K562 (cell line): ENCODE data around the gene HOTAIR. TPM values are rescaled to one million over a fixed set of nuclear protein-coding genes. Genes with fewer than 3 reads are reported as not detected.

ENCODE experiments used
- ATAC-seq: fragments of 200-7000 bp; cut with Tn5 transposase; 3 replicates; pipeline ENCODE4 v1.9.1; 2020; ENCODE audit warnings: moderate library complexity
- BruUV-seq: library from RNA; stranded (reverse); fragments of 400-500 nt; replicated peaks from 2 replicates; lab custom pipeline; 2021; lab: Mats Ljungman, UMichigan
- CTCF ChIA-PET: fragments of 300-600 bp; formaldehyde crosslinking; extraction: SDS; loops from one replicate; lab custom pipeline; 2021; ENCODE audit warnings: low intra/inter-chr PET ratio; lab: Yijun Ruan, JAX
- POLR2A ChIA-PET: fragments of 300-600, 350-650 bp; sonication (Branson Sonifier 250); formaldehyde crosslinking; extraction: SDS; loops from one replicate; lab custom pipeline; 2021; ENCODE audit warnings: antibody characterized with exemption, inconsistent platforms; lab: Yijun Ruan, JAX
- DNase-seq, 4 experiments: peaks; one replicate each; pipeline versions ENCODE4 v3.0.0 to v3.0.0-alpha.2; 2011 to 2018; ENCODE audit warnings: low spot score in 3 of 4, mixed read lengths in 3 of 4; ENCODE audit errors: extremely low read depth in 1 of 4
- FAIRE-seq: peaks from 2 replicates; lab custom pipeline; 2011; peaks lifted over from hg19 to GRCh38; lab: Jason Lieb, UNC
- H2AFZ ChIP-seq: 2 replicates; pipeline ENCODE4 v1.6.0; 2011; ENCODE audit warnings: low read depth, low read length, control low read depth, inconsistent platforms
- H3K27ac ChIP-seq: fragments of 200-600 bp; 3 replicates; pipeline ENCODE4 v1.8.0; 2011; ENCODE audit warnings: low read depth, mild to moderate bottlenecking, control low read depth, inconsistent platforms, low read length, moderate library complexity, mixed read lengths; ENCODE audit errors: extremely low read depth
- H3K27me3 ChIP-seq, 2 experiments: fragments of 300-600 bp in 1 of 2; 2 replicates in 1 of 2; 3 replicates in 1 of 2; pipeline versions ENCODE4 v1.6.0 to v1.8.0; 2011; ENCODE audit warnings: inconsistent platforms in 2 of 2, low read length in 2 of 2, mild to moderate bottlenecking in 1 of 2, mixed read lengths in 1 of 2, moderate library complexity in 1 of 2; ENCODE audit not compliant: control insufficient read depth in 2 of 2, insufficient read depth in 2 of 2
- H3K36me3 ChIP-seq: fragments of 300-600 bp; 3 replicates; pipeline ENCODE4 v1.8.0; 2011; ENCODE audit warnings: mild to moderate bottlenecking, low read length, inconsistent platforms; ENCODE audit not compliant: control insufficient read depth, insufficient read depth
- H3K4me1 ChIP-seq, 2 experiments: fragments of 200-600 bp in 1 of 2; replicated peaks in 1 of 2; 2 replicates in 1 of 2; 3 replicates in 1 of 2; pipeline versions ENCODE4 v1.5.1 to v1.8.0; 2011; ENCODE audit warnings: inconsistent platforms in 2 of 2, low read length in 2 of 2, mild to moderate bottlenecking in 1 of 2, mixed read lengths in 1 of 2, moderate library complexity in 1 of 2; ENCODE audit not compliant: control insufficient read depth in 2 of 2, insufficient read depth in 2 of 2
- H3K4me2 ChIP-seq: 2 replicates; pipeline ENCODE4 v1.6.1; 2011; ENCODE audit warnings: low read length, control low read depth, inconsistent platforms, mixed read lengths; ENCODE audit not compliant: insufficient read depth
- H3K4me3 ChIP-seq: fragments of 200-600 bp; sonication (generic), shearing (Covaris generic); 2 replicates; pipeline ENCODE4 v1.5.1; 2016; ENCODE audit warnings: control low read depth, inconsistent platforms
- H3K79me2 ChIP-seq: fragments of 200-600 bp; 3 replicates; pipeline ENCODE4 v1.8.0; 2011; ENCODE audit warnings: low read length, inconsistent platforms; ENCODE audit not compliant: control insufficient read depth, insufficient read depth
- H3K9ac ChIP-seq, 2 experiments: 2 replicates each; pipeline versions ENCODE4 v1.6.0 to v1.6.1; 2011; ENCODE audit warnings: low read depth in 2 of 2, low read length in 2 of 2, control low read depth in 1 of 2, inconsistent platforms in 1 of 2, mild to moderate bottlenecking in 1 of 2, mixed read lengths in 1 of 2; ENCODE audit not compliant: insufficient read depth in 1 of 2
- H3K9me1 ChIP-seq: one replicate; pipeline ENCODE4 v1.6.0; 2011; ENCODE audit warnings: inconsistent platforms, mild to moderate bottlenecking, low read length, moderate library complexity; ENCODE audit not compliant: control insufficient read depth, insufficient read depth
- H3K9me3 ChIP-seq: replicated peaks from 2 replicates; pipeline ENCODE4 v1.5.1; 2011; ENCODE audit warnings: low read depth, low read length, inconsistent platforms; ENCODE audit not compliant: control insufficient read depth, insufficient read depth
- H4K20me1 ChIP-seq: replicated peaks from 2 replicates; pipeline ENCODE4 v1.6.1; 2011; ENCODE audit warnings: low read length, inconsistent platforms, mixed read lengths; ENCODE audit not compliant: control insufficient read depth, insufficient read depth
- CREM ChIP-seq: IDR thresholded peaks from 2 replicates; pipeline ENCODE4 v1.6.1; 2014; ENCODE audit warnings: antibody characterized with exemption, low read depth
- ELF2 ChIP-seq: fragments of 250-450 bp; sonication (Bioruptor Pico); IDR thresholded peaks from 2 replicates; pipeline ENCODE4 v1.5.0; 2021; ENCODE audit warnings: mild to moderate bottlenecking
- MAFF ChIP-seq: IDR thresholded peaks from 2 replicates; pipeline ENCODE4 v1.6.1; 2012; ENCODE audit warnings: low read length, improper control_type of control experiment
- MTF1 ChIP-seq: fragments of 250-450 bp; sonication (Bioruptor Pico); IDR thresholded peaks from 2 replicates; pipeline ENCODE4 v1.9.0; 2021; ENCODE audit warnings: moderate library complexity, mild to moderate bottlenecking, inconsistent platforms, borderline replicate concordance
- RBFOX2 ChIP-seq: fragments of 200-400 bp; formaldehyde crosslinking; IDR thresholded peaks from 2 replicates; pipeline ENCODE4 v1.6.1; 2017; ENCODE audit warnings: low read depth, mild to moderate bottlenecking, low read length, moderate library complexity
- SMC3 ChIP-seq: conservative IDR thresholded peaks from 2 replicates; pipeline ENCODE4 v1.6.1; 2011; ENCODE audit warnings: low read depth, low read length, improper control_type of control experiment; ENCODE audit not compliant: insufficient read depth
- TBL1XR1 ChIP-seq, 2 experiments: IDR thresholded peaks; 2 replicates each; pipeline ENCODE4 v1.6.1; 2012; ENCODE audit warnings: improper control_type of control experiment in 2 of 2, low read length in 2 of 2, mild to moderate bottlenecking in 1 of 2
- WGBS: fragments of 100-300 bp; shearing (Covaris generic); methylation state at CpG from one replicate; pipeline ENCODE4 v1.1.6; 2016; ENCODE audit warnings: low coverage, mixed read lengths; ENCODE audit not compliant: insufficient coverage; ENCODE audit errors: missing lambda C conversion rate; 5-methylcytosine and 5-hydroxymethylcytosine counted together
- in situ Hi-C: fragments of 300-500 bp; cut with MboI; formaldehyde crosslinking; loops from 4 replicates; pipeline ENCODE4 v1.15.0; 2018; ENCODE audit warnings: inconsistent platforms, mixed read lengths
- intact Hi-C: fragments of 100-400 bp; cut with micrococcal nuclease; formaldehyde crosslinking; loops from 2 replicates; pipeline ENCODE4 v1.14.2; 2022
- polyA plus RNA-seq, 8 experiments: library from polyadenylated mRNA; depleted of rRNA in 4 of 8; stranded (reverse) in 5 of 8; unstranded in 3 of 8; fragments of >200 nt; fragmentation: Nextera tagmentation in 2 of 8; fragmentation: Illumina TruSeq in 1 of 8; extraction: Ambion mirVana in 2 of 8; extraction: Trizol in 1 of 8; gene quantifications; 2 replicates each; pipeline versions ENCODE4 v1.2.1 to v1.2.3, GENCODE V29; 2011 to 2014; ENCODE audit warnings: inconsistent platforms in 1 of 8, missing spikeins in 1 of 8
- total RNA-seq, 7 experiments: library from RNA; depleted of rRNA in 6 of 7; stranded (reverse); fragments of >200 nt in 6 of 7; fragmentation: Illumina TruSeq in 2 of 7; extraction: Trizol in 2 of 7; gene quantifications; 2 replicates each; pipeline versions ENCODE4 v1.2.1 to v1.2.3, GENCODE V29; 2011 to 2021; ENCODE audit warnings: low replicate concordance in 1 of 7
- TF ChIP-seq, protein P1 (sequence below), 2 experiments: fragments of 450-650 bp; formaldehyde crosslinking in 1 of 2; IDR thresholded peaks; 2 replicates each; pipeline versions ENCODE4 v1.4.0 to v1.6.1; 2014 to 2020; ENCODE audit warnings: mild to moderate bottlenecking in 2 of 2, borderline replicate concordance in 1 of 2, low read depth in 1 of 2

Gene HOTAIR
- total and polyA plus RNA-seq, 9 of the 15 experiments (the other 6 are each of a cell fraction or from before 2014, with no cell fraction given): 0.04 TPM; not detected in 8

DNA sequence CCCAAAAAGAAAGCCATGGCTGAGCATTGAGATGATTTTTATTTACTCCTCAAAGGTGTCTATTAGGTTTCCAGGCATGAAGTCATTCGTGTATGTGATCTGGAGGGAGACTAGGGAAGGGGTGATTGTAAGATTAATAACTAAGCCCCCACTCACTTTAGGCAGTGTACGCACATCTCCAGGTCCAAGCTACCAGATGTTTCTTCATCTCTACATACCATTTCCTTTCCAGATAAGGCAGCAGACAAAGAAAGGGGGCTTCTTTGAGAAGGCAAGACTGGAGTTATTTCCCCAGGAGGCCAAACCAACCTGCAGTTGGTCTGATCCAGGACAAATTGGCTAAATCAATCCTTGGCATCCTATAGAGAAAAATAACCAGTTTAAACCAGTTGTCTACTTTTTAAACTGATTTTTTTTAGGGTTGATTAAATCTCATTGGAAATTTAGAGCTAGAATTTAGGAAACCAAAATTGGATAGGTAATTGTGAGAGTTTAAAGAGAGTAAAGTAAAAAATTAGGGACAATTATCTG lies 32.2 kb downstream of the HOTAIR start:
- DNase-seq: no peak
- peaks cover 0 to 29% of the 10 kb centered on the region in 2 experiments; a peak in 2 of 5 replicates for H3K4me1 ChIP-seq
- ChIA-PET CTCF (no interaction called here), POLR2A (no interaction called here)
- intact Hi-C loops: no loop called here
- in situ Hi-C loops: no loop called here
- H2AFZ ChIP-seq: no peak overlapping the region
- peaks cover 23 to 52% of the 10 kb centered on the region in 2 experiments for H3K27me3 ChIP-seq
- no peak overlapping the region for H3K4me2 ChIP-seq
- H3K79me2 ChIP-seq: no peaks in the 10 kb centered on the region
- TF ChIP-seq SMC3: no peak
- TF ChIP-seq CREM: no peak
- no peak for TF ChIP-seq RBFOX2
- no peak for TF ChIP-seq MTF1 (CRISPR knock-in tag)
- no peak for TF ChIP-seq TBL1XR1 (IDR thresholded peaks at IDR 0.05; ENCODE audit: low read length in 2 of 2)
- TF ChIP-seq MAFF: no peak
- TF ChIP-seq, protein P1, sequence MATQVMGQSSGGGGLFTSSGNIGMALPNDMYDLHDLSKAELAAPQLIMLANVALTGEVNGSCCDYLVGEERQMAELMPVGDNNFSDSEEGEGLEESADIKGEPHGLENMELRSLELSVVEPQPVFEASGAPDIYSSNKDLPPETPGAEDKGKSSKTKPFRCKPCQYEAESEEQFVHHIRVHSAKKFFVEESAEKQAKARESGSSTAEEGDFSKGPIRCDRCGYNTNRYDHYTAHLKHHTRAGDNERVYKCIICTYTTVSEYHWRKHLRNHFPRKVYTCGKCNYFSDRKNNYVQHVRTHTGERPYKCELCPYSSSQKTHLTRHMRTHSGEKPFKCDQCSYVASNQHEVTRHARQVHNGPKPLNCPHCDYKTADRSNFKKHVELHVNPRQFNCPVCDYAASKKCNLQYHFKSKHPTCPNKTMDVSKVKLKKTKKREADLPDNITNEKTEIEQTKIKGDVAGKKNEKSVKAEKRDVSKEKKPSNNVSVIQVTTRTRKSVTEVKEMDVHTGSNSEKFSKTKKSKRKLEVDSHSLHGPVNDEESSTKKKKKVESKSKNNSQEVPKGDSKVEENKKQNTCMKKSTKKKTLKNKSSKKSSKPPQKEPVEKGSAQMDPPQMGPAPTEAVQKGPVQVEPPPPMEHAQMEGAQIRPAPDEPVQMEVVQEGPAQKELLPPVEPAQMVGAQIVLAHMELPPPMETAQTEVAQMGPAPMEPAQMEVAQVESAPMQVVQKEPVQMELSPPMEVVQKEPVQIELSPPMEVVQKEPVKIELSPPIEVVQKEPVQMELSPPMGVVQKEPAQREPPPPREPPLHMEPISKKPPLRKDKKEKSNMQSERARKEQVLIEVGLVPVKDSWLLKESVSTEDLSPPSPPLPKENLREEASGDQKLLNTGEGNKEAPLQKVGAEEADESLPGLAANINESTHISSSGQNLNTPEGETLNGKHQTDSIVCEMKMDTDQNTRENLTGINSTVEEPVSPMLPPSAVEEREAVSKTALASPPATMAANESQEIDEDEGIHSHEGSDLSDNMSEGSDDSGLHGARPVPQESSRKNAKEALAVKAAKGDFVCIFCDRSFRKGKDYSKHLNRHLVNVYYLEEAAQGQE (IDR thresholded peaks at IDR 0.05; ENCODE audit: borderline replicate concordance): peak; percentile 25; the same call in 1 of the 2 replicates
- TF ChIP-seq, protein P1 (CRISPR knock-in tag; IDR thresholded peaks at IDR 0.05; ENCODE audit: low read depth): no peak
- no peak for TF ChIP-seq ELF2 (CRISPR knock-in tag)
- no peak for FAIRE-seq
- no peak overlapping the region for H3K4me3 ChIP-seq
- no peaks in the 10 kb centered on the region for H3K36me3 ChIP-seq
- no peaks in the 10 kb centered on the region for H3K9me3 ChIP-seq
- ATAC-seq: no peak
- H3K9ac ChIP-seq: no peak overlapping the region
- no TSS peak for BruUV-seq
- H3K27ac ChIP-seq: no peak overlapping the region
- WGBS: 18% methylated on average over 2 of the region's 2 CpGs
- H4K20me1 ChIP-seq: no peaks in the 10 kb centered on the region
- H3K9me1 ChIP-seq: no peaks in the 10 kb centered on the region
